Body of pancreas (tissue), 4 donors: ENCODE data around the gene SLC46A1.

ENCODE experiments used
- POLR2A ChIP-seq, 3 donors: fragments of 450-650 bp; IDR thresholded peaks; one replicate each; pipeline ENCODE4 v1.6.1; 2016; ENCODE audit warnings: antibody characterized with exemption in 3 of 3, mild to moderate bottlenecking in 2 of 3
- TF ChIP-seq, protein P1 (sequence below), 7 experiments: fragments of 450-650 bp in 4 of 7; fragments of 200-600 bp in 3 of 7; sonication (generic) in 3 of 7; IDR thresholded peaks; one replicate each; pipeline ENCODE4 v1.5.1; 2016 to 2019; ENCODE audit warnings: antibody characterized with exemption in 7 of 7

DNA sequence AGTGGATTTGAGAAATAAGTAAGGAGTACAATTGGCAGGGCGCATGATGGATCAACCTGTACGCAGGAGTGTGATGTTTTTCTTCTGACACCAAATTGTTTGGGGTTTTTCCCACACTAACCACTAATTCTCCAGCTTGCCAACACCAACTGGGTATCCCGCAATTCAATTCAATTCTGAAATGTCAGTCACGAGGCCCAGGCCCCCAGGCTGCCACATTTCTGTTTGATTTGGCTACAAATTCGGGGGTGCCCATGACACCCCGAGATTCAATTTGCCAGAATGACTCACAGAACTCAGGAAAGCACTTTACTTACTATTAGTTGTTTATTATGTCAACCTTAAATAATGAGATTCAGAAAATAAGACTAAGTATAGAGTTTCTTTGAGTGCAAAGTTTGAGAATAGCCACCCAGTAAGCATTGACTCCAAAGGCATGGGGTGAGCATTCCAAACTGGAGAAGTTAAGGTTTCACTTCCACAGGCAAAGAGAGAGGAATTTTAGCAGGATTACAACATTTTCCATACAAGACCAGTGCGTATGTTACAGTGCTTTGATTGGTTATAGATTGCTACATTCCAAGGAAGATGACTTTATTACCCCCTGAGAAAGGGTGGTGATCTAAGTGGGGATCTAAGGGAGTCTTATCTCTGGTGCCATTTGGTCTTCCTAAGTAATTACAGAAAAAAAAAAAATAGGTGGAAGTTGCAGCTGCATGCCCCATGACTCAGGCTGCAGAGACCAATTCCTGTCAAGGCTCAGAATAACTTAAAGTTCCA is 11.5 kb downstream of the SLC46A1 start:
- no peak for TF ChIP-seq POLR2A (IDR thresholded peaks at IDR 0.05)
- TF ChIP-seq, protein P1, sequence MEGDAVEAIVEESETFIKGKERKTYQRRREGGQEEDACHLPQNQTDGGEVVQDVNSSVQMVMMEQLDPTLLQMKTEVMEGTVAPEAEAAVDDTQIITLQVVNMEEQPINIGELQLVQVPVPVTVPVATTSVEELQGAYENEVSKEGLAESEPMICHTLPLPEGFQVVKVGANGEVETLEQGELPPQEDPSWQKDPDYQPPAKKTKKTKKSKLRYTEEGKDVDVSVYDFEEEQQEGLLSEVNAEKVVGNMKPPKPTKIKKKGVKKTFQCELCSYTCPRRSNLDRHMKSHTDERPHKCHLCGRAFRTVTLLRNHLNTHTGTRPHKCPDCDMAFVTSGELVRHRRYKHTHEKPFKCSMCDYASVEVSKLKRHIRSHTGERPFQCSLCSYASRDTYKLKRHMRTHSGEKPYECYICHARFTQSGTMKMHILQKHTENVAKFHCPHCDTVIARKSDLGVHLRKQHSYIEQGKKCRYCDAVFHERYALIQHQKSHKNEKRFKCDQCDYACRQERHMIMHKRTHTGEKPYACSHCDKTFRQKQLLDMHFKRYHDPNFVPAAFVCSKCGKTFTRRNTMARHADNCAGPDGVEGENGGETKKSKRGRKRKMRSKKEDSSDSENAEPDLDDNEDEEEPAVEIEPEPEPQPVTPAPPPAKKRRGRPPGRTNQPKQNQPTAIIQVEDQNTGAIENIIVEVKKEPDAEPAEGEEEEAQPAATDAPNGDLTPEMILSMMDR (IDR thresholded peaks at IDR 0.05), result no peak
